ENCODE measurements around the gene CCN5.

Gene CCN5

DNA sequence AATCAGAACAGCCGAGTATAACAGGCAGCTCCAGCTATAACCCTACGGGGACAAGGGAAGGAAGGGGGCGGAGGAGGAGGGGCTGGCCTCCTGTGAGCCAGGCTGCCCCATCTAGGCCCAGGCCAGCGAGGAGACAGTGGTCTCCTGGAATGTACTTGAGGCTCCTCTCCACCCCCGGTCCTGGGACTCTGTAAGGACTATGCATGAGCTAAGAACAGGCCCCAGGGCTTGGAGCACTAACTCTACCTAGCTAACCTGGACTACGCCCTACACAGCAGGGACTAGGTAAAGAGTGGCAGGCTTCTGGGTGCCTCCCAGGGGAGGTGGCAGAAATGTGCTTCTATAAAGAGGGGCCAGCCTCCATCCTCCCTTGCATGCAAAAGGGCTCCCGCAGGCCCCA is 39.4 kb downstream of the CCN5 start:
- peaks cover 3% of the 10 kb centered on the region for H3K27me3 ChIP-seq (ENCODE audit: insufficient read depth, poor library complexity, severe bottlenecking)
- DNase-seq (ENCODE audit: low read depth in 1 of 2, low spot score in 1 of 2), result no peak
- TF ChIP-seq, protein P1, sequence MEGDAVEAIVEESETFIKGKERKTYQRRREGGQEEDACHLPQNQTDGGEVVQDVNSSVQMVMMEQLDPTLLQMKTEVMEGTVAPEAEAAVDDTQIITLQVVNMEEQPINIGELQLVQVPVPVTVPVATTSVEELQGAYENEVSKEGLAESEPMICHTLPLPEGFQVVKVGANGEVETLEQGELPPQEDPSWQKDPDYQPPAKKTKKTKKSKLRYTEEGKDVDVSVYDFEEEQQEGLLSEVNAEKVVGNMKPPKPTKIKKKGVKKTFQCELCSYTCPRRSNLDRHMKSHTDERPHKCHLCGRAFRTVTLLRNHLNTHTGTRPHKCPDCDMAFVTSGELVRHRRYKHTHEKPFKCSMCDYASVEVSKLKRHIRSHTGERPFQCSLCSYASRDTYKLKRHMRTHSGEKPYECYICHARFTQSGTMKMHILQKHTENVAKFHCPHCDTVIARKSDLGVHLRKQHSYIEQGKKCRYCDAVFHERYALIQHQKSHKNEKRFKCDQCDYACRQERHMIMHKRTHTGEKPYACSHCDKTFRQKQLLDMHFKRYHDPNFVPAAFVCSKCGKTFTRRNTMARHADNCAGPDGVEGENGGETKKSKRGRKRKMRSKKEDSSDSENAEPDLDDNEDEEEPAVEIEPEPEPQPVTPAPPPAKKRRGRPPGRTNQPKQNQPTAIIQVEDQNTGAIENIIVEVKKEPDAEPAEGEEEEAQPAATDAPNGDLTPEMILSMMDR (IDR thresholded peaks at IDR 0.05; ENCODE audit: insufficient read depth, low read length), result no peak
- TF ChIP-seq GABPA (IDR thresholded peaks at IDR 0.05; ENCODE audit: low read depth) (no peak), SPI1 (IDR thresholded peaks at IDR 0.05; ENCODE audit: borderline replicate concordance, low read depth) (no peak), POLR2AphosphoS5 (IDR thresholded peaks at IDR 0.05; ENCODE audit: low read depth) (no peak)
- TF ChIP-seq, protein P2, sequence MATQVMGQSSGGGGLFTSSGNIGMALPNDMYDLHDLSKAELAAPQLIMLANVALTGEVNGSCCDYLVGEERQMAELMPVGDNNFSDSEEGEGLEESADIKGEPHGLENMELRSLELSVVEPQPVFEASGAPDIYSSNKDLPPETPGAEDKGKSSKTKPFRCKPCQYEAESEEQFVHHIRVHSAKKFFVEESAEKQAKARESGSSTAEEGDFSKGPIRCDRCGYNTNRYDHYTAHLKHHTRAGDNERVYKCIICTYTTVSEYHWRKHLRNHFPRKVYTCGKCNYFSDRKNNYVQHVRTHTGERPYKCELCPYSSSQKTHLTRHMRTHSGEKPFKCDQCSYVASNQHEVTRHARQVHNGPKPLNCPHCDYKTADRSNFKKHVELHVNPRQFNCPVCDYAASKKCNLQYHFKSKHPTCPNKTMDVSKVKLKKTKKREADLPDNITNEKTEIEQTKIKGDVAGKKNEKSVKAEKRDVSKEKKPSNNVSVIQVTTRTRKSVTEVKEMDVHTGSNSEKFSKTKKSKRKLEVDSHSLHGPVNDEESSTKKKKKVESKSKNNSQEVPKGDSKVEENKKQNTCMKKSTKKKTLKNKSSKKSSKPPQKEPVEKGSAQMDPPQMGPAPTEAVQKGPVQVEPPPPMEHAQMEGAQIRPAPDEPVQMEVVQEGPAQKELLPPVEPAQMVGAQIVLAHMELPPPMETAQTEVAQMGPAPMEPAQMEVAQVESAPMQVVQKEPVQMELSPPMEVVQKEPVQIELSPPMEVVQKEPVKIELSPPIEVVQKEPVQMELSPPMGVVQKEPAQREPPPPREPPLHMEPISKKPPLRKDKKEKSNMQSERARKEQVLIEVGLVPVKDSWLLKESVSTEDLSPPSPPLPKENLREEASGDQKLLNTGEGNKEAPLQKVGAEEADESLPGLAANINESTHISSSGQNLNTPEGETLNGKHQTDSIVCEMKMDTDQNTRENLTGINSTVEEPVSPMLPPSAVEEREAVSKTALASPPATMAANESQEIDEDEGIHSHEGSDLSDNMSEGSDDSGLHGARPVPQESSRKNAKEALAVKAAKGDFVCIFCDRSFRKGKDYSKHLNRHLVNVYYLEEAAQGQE (IDR thresholded peaks at IDR 0.05; ENCODE audit: insufficient replicate concordance, low read depth), result no peak
- H3K27ac ChIP-seq (replicated peaks), result no peak overlapping the region
- H3K4me3 ChIP-seq (replicated peaks; ENCODE audit: insufficient read depth, low read length), result no peak overlapping the region

DNA sequence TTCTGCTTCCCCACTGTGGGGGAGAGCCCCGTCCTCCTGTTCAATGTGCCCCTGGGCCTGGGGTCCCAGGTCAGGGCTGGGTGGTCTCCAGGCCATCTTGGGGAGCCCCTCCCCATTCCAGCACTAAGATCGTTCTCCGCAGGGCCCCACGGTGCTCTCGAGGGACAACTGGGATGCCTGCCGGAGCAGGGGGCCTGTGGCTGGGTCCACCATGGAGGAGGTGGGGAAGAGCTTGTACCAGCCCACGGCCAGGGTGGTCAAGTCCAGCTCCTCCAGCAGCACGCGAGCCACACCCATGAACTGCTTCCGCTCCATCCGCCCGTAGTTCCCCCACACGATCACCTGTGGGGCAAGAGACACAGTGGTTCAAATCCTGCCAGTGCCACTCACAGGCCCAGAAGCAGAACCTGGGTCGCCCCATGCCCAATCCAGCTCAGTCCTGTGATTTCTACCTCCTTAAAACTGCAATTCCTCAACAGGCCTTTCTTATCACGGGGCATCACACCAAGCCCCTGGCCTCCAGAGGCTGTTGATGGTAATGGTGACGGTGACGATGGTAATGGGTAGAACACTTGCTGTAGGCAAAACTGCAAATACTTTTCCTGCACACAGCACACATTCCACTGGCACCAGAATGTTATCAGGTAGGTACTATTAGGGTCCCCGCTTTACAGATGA is 41.0 kb downstream of the CCN5 start:
- TF ChIP-seq SPI1 (IDR thresholded peaks at IDR 0.05; ENCODE audit: borderline replicate concordance, low read depth) (no peak), GABPA (IDR thresholded peaks at IDR 0.05; ENCODE audit: low read depth) (no peak), POLR2AphosphoS5 (IDR thresholded peaks at IDR 0.05; ENCODE audit: low read depth) (no peak)
- TF ChIP-seq, protein P1 (IDR thresholded peaks at IDR 0.05; ENCODE audit: insufficient read depth, low read length), result no peak
- TF ChIP-seq, protein P2 (IDR thresholded peaks at IDR 0.05; ENCODE audit: insufficient replicate concordance, low read depth), result no peak
- H3K27me3 ChIP-seq (ENCODE audit: insufficient read depth, poor library complexity, severe bottlenecking), result peaks cover 3% of the 10 kb centered on the region
- H3K4me3 ChIP-seq (replicated peaks; ENCODE audit: insufficient read depth, low read length), result no peak overlapping the region
- H3K27ac ChIP-seq (replicated peaks), result no peak overlapping the region
- DNase-seq (ENCODE audit: low read depth in 1 of 2, low spot score in 1 of 2), result no peak

DNA sequence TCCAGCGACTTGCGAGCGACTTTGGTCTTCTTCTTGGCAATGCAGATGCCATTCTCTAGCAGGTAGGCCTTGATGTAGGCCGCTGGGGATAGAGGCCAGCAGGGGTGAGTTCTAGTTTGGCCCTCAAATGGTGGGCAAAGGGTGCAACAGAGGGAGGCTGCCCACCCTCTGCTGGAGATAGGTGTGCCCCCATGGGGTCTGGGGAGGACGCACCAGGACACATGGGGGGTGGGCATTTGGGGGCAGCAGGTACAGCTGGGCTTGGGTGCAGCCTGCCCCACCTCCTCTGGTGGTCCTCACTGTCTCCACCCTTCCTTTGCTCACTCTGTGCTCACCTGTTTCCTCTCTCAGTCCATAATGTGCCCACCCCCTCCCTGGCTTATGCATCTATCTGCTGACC is 41.8 kb downstream of the CCN5 start:
- no peak for TF ChIP-seq SPI1 (IDR thresholded peaks at IDR 0.05; ENCODE audit: borderline replicate concordance, low read depth)
- Histone ChIP-seq H3K4me3 (replicated peaks; ENCODE audit: insufficient read depth, low read length) (no peak overlapping the region), H3K27me3 (ENCODE audit: insufficient read depth, poor library complexity, severe bottlenecking) (peaks cover 3% of the 10 kb centered on the region), H3K27ac (replicated peaks) (no peak overlapping the region)
- no peak for DNase-seq (ENCODE audit: low read depth in 1 of 2, low spot score in 1 of 2)

DNA sequence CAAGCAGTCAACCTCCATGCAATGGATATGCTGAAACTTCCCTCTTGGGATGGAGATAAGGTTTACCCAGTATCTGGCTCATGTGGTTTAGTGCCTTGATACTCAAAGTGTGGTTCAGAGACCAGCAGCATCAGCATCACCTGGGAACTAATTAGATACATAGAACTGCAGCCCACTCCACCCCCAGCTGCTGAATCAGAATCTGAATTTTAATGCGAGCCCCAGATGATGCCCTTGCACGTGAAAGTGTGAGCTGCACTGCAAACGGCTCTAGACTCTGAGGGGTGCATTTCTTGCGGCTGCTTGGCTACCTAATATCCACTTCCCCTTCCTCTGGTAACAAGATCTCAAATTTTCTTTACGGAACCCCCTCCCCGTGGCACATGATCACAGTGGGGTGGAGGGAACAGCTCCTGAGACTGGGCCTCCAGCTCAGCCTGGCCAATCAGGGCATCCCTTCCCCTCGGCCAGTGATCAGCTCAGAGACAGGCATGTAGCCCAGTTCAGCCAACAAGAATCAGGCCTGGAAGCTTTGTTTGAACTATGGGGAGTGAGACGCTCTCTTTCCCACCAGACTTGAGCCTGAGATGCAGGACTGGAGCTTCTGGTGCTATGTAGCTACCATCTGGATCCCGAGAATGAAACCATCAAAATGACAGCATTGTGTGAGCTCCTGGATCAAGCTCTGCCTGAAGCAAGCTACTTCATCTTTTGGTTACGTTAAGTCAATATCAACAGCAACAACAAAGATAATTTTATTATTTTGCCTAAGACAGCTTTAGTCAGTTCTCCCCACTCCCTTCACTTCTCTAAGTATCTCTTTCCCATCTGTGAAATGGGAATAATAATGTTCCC is 43.3 kb downstream of the CCN5 start:
- TF ChIP-seq, protein P2 (IDR thresholded peaks at IDR 0.05; ENCODE audit: insufficient replicate concordance, low read depth), result no peak
- TF ChIP-seq SPI1 (IDR thresholded peaks at IDR 0.05; ENCODE audit: borderline replicate concordance, low read depth) (peak; percentile 44; the same call in 1 of the 2 replicates), POLR2AphosphoS5 (IDR thresholded peaks at IDR 0.05; ENCODE audit: low read depth) (no peak), GABPA (IDR thresholded peaks at IDR 0.05; ENCODE audit: low read depth) (no peak)
- TF ChIP-seq, protein P1 (IDR thresholded peaks at IDR 0.05; ENCODE audit: insufficient read depth, low read length), result no peak
- Histone ChIP-seq H3K27ac (replicated peaks) (no peak overlapping the region), H3K4me3 (replicated peaks; ENCODE audit: insufficient read depth, low read length) (no peak overlapping the region), H3K27me3 (ENCODE audit: insufficient read depth, poor library complexity, severe bottlenecking) (peaks cover 3% of the 10 kb centered on the region)
- peak in 1 of 2 experiments; percentile 5 for DNase-seq (ENCODE audit: low read depth in 1 of 2, low spot score in 1 of 2)

Measured in HL-60 (cell line).